Endothelial cell of umbilical vein (primary cell): ENCODE data around the gene ERLEC1. TPM values are rescaled to one million over a fixed set of nuclear protein-coding genes. Genes with fewer than 3 reads are reported as not detected.

Source experiments
- BruUV-seq: library from RNA; stranded (reverse); fragments of 400-500 nt; replicated peaks from 2 replicates; lab custom pipeline; 2021; lab: Mats Ljungman, UMichigan
- CTCF ChIA-PET: fragments of 300-600, 350-600 bp; sonication (Branson Sonifier 250); formaldehyde crosslinking; loops from one replicate; lab custom pipeline; 2021; ENCODE audit warnings: antibody characterized with exemption, inconsistent platforms; lab: Charles Lee
- POLR2A ChIA-PET: fragments of 300-600, 350-600 bp; sonication (Branson Sonifier 250); formaldehyde crosslinking; loops from one replicate; lab custom pipeline; 2021; ENCODE audit warnings: antibody characterized with exemption, inconsistent platforms; lab: Charles Lee
- DNase-seq: peaks from one replicate; pipeline ENCODE4 v3.0.0-alpha.2; 2011; ENCODE audit warnings: low read depth, low spot score
- FAIRE-seq: peaks from 2 replicates; lab custom pipeline; 2011; peaks lifted over from hg19 to GRCh38; lab: Jason Lieb, UNC
- H2AFZ ChIP-seq: 2 replicates; pipeline ENCODE4 v1.6.0; 2012; ENCODE audit warnings: low read depth, low read length, control low read depth, inconsistent platforms
- H3K27ac ChIP-seq: 2 replicates; pipeline ENCODE4 v1.5.1; 2011; ENCODE audit warnings: low read depth, mild to moderate bottlenecking, control low read depth, low read length, moderate library complexity; ENCODE audit not compliant: insufficient read depth
- H3K27me3 ChIP-seq, 2 experiments: 2 replicates each; pipeline versions ENCODE4 v1.6.0 to v1.6.1; 2011; ENCODE audit warnings: low read length in 2 of 2, mixed read lengths in 1 of 2; ENCODE audit not compliant: control insufficient read depth in 2 of 2, insufficient read depth in 2 of 2
- H3K36me3 ChIP-seq, 2 experiments: 2 replicates in 1 of 2; 3 replicates in 1 of 2; pipeline ENCODE4 v1.5.1; 2011; ENCODE audit warnings: low read length in 2 of 2, mild to moderate bottlenecking in 1 of 2, moderate library complexity in 1 of 2; ENCODE audit not compliant: control insufficient read depth in 2 of 2, insufficient read depth in 2 of 2; ENCODE audit errors: extremely low read depth in 1 of 2
- H3K4me1 ChIP-seq: 3 replicates; pipeline ENCODE4 v1.5.1; 2011; ENCODE audit warnings: mild to moderate bottlenecking, low read length; ENCODE audit not compliant: control insufficient read depth, insufficient read depth; ENCODE audit errors: extremely low read depth
- H3K4me2 ChIP-seq: 2 replicates; pipeline ENCODE4 v1.6.1; 2011; ENCODE audit warnings: low read length, control low read depth, mixed read lengths; ENCODE audit not compliant: insufficient read depth
- H3K4me3 ChIP-seq, 3 experiments: fragments of 200-600 bp in 1 of 3; sonication (generic), shearing (Covaris generic) in 1 of 3; replicated peaks in 1 of 3; 2 replicates each; pipeline ENCODE4 v1.5.1; 2011 to 2016; ENCODE audit warnings: control low read depth in 3 of 3, low read length in 3 of 3, mild to moderate bottlenecking in 2 of 3, inconsistent platforms in 1 of 3, low read depth in 1 of 3, moderate library complexity in 1 of 3; ENCODE audit not compliant: insufficient read depth in 1 of 3
- H3K79me2 ChIP-seq: 2 replicates; pipeline ENCODE4 v1.6.0; 2012; ENCODE audit warnings: low read length, inconsistent platforms; ENCODE audit not compliant: control insufficient read depth, insufficient read depth
- H3K9ac ChIP-seq: replicated peaks from 2 replicates; pipeline ENCODE3; 2011; ENCODE audit warnings: low read length, control low read depth; ENCODE audit not compliant: insufficient read depth; ENCODE audit errors: extremely low read depth
- H3K9me1 ChIP-seq: replicated peaks from 3 replicates; pipeline ENCODE4 v1.6.0; 2011; ENCODE audit warnings: mild to moderate bottlenecking, low read length; ENCODE audit not compliant: control insufficient read depth, insufficient read depth; ENCODE audit errors: extremely low read depth
- H3K9me3 ChIP-seq: replicated peaks from 2 replicates; pipeline ENCODE4 v1.5.1; 2012; ENCODE audit warnings: low read length, inconsistent platforms; ENCODE audit not compliant: control insufficient read depth, insufficient read depth
- H4K20me1 ChIP-seq: replicated peaks from 2 replicates; pipeline ENCODE3; 2011; ENCODE audit warnings: mild to moderate bottlenecking, low read length; ENCODE audit not compliant: control insufficient read depth, insufficient read depth; ENCODE audit errors: extremely low read depth
- EZH2 ChIP-seq: IDR thresholded peaks from 2 replicates; pipeline ENCODE4 v1.6.1; 2012; ENCODE audit warnings: borderline replicate concordance, low read depth, mild to moderate bottlenecking, moderate library complexity, low read length, inconsistent platforms; ENCODE audit not compliant: severe bottlenecking
- FOS ChIP-seq: IDR thresholded peaks from 2 replicates; pipeline ENCODE4 v1.6.1; 2011; ENCODE audit warnings: mild to moderate bottlenecking, low read length, moderate library complexity, borderline replicate concordance; ENCODE audit not compliant: insufficient read depth
- GATA2 ChIP-seq: IDR thresholded peaks from 2 replicates; pipeline ENCODE4 v1.7.0; 2011; ENCODE audit warnings: low read depth, mild to moderate bottlenecking, moderate library complexity, mixed read lengths, low read length; ENCODE audit not compliant: insufficient read length, insufficient read depth
- JUN ChIP-seq: IDR thresholded peaks from 2 replicates; pipeline ENCODE4 v1.6.1; 2011; ENCODE audit warnings: borderline replicate concordance, low read depth; ENCODE audit not compliant: insufficient read length, insufficient read depth
- MYC ChIP-seq: IDR thresholded peaks from one replicate; pipeline ENCODE4 v1.6.1; 2011; ENCODE audit warnings: mild to moderate bottlenecking, low read depth, low read length
- POLR2A ChIP-seq: IDR thresholded peaks from 2 replicates; pipeline ENCODE4 v1.6.1; 2012; ENCODE audit warnings: low read depth, mild to moderate bottlenecking, control low read depth, low read length
- POLR2AphosphoS5 ChIP-seq: IDR thresholded peaks from 2 replicates; pipeline ENCODE4 v1.6.1; 2012; ENCODE audit warnings: low read depth, mild to moderate bottlenecking, control low read depth, low read length, moderate library complexity; ENCODE audit not compliant: insufficient read depth
- dilution Hi-C: fragments of 300-500 bp; cut with MboI; formaldehyde crosslinking; loops from one replicate; pipeline ENCODE4 v1.15.0; 2019; ENCODE audit warnings: low sequenced_read_pairs; ENCODE audit not compliant: extremely low pct_ligation_motif_present
- intact Hi-C: fragments of 100-400 bp; cut with micrococcal nuclease; formaldehyde crosslinking; loops from one replicate; pipeline ENCODE4 v1.10.0; 2022
- polyA plus RNA-seq, 4 experiments: library from polyadenylated mRNA; depleted of rRNA in 3 of 4; stranded (reverse) in 3 of 4; unstranded in 1 of 4; fragments of >200 nt; gene quantifications; 2 replicates each; pipeline versions ENCODE4 v1.2.1 to v1.2.3, GENCODE V29; 2011 to 2012; ENCODE audit warnings: missing spikeins in 1 of 4
- total RNA-seq: library from RNA; stranded (reverse); gene quantifications from 2 replicates; pipeline ENCODE4 v1.2.3, GENCODE V29; 2021
- TF ChIP-seq, protein P1 (sequence below), 2 donors: IDR thresholded peaks; 1 replicate in 1 of 2; 2 replicates in 1 of 2; pipeline ENCODE4 v1.5.1; 2011; ENCODE audit warnings: low read length in 2 of 2, mild to moderate bottlenecking in 2 of 2, moderate library complexity in 2 of 2, control low read depth in 1 of 2, inconsistent platforms in 1 of 2, low read depth in 1 of 2; ENCODE audit not compliant: insufficient read depth in 1 of 2; ENCODE audit errors: extremely low read depth in 1 of 2
- TF ChIP-seq, protein P2 (sequence below): IDR thresholded peaks from 2 replicates; pipeline ENCODE4 v1.6.1; 2011; ENCODE audit not compliant: insufficient read depth, insufficient read length

Gene ERLEC1
- total and polyA plus RNA-seq, 2 donors (not counting 3 experiments of a cell fraction or from before 2014, with no cell fraction given), result 23.1 to 37.6 TPM

DNA sequence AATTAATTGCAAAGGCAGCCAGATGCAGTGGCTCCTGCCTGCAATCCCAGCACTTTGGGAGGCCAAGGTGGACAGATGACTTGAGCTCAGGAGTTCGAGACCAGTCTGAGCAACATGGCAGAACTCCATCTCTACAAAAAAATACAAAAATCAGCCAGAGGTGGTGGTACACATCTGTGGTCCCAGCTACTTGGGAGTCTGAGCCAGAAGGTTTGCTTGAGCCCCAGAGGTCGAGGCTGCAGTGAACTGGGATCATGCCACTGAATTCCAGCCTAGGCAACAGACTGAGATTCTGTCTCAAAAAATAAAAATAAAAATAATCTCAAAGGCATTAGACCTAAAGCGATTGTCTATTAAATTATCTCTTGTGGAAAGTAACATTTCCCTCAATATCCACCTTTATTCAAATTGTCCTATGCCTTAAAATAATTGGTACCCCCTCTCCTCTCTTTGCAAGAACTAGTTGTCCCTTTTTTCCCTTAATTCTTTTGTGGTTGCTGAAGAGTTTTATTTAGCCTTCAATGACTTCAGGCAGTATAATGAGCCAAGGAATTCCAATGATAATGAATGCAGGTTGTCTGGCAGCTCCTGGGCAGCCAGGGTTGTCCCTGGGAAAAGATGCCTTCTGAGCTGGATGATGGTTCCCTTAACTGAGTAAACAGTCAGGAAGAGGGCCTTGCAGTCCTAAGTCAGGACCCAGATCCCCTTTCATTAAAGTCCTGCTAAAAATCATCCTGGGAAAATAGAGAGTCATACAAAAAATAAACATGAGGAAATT is 40.7 kb downstream of the ERLEC1 start:
- dilution Hi-C loops (no loop called here), intact Hi-C loops (no loop called here)
- no peak overlapping the region for H3K4me3 ChIP-seq
- TF ChIP-seq, protein P1, sequence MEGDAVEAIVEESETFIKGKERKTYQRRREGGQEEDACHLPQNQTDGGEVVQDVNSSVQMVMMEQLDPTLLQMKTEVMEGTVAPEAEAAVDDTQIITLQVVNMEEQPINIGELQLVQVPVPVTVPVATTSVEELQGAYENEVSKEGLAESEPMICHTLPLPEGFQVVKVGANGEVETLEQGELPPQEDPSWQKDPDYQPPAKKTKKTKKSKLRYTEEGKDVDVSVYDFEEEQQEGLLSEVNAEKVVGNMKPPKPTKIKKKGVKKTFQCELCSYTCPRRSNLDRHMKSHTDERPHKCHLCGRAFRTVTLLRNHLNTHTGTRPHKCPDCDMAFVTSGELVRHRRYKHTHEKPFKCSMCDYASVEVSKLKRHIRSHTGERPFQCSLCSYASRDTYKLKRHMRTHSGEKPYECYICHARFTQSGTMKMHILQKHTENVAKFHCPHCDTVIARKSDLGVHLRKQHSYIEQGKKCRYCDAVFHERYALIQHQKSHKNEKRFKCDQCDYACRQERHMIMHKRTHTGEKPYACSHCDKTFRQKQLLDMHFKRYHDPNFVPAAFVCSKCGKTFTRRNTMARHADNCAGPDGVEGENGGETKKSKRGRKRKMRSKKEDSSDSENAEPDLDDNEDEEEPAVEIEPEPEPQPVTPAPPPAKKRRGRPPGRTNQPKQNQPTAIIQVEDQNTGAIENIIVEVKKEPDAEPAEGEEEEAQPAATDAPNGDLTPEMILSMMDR (IDR thresholded peaks at IDR 0.05; ENCODE audit: extremely low read depth in 1 of 2, insufficient read depth in 1 of 2, low read depth in 1 of 2, low read length in 2 of 2), result no peak
- TF ChIP-seq, protein P2, sequence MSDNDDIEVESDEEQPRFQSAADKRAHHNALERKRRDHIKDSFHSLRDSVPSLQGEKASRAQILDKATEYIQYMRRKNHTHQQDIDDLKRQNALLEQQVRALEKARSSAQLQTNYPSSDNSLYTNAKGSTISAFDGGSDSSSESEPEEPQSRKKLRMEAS, result no peak
- no peak for TF ChIP-seq EZH2
- TF ChIP-seq FOS, result no peak
- no peak for TF ChIP-seq JUN
- TF ChIP-seq POLR2A, result no peak
- TF ChIP-seq POLR2AphosphoS5, result no peak
- TF ChIP-seq GATA2, result no peak
- no peak for TF ChIP-seq MYC
- H3K9me3 ChIP-seq, result no peaks in the 10 kb centered on the region
- no peaks in the 10 kb centered on the region for H3K27me3 ChIP-seq
- FAIRE-seq (no peak), DNase-seq (no peak)
- H3K79me2 ChIP-seq, result no peaks in the 10 kb centered on the region
- CTCF ChIA-PET, result no interaction called here
- H3K9ac ChIP-seq, result no peak overlapping the region
- no peaks in the 10 kb centered on the region for H3K36me3 ChIP-seq
- H4K20me1 ChIP-seq, result no peaks in the 10 kb centered on the region
- no peak overlapping the region for H3K27ac ChIP-seq
- no TSS peak for BruUV-seq
- no peak overlapping the region for H3K4me2 ChIP-seq
- no peaks in the 10 kb centered on the region for H3K4me1 ChIP-seq
- POLR2A ChIA-PET, result no interaction called here
- no peak overlapping the region for H2AFZ ChIP-seq
- no peaks in the 10 kb centered on the region for H3K9me1 ChIP-seq
